ENCODE data around the gene RPTOR.
"Not testable (repeated sequence)": the region's sequence is repeated elsewhere in the genome, so short reads cannot be mapped to it uniquely, and the experiment has no call there.

RPTOR gene

DNA sequence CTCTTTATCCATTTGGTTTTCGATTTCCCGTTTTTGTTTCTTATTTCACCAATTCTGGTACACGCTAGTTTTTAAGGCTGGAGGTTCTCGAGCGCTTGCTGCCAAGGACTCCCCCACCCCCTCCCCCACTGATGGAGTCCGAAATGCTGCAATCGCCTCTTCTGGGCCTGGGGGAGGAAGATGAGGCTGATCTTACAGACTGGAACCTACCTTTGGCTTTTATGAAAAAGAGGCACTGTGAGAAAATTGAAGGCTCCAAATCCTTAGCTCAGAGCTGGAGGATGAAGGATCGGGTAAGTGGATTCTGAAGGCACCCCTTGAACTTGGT is 825 bp downstream of the RPTOR start:
- intact Hi-C loops (cut with DNase I): loop anchor here (10.0 kb wide), 1 partner anchor 91 kb away; no protein-coding TSS in a partner anchor

DNA sequence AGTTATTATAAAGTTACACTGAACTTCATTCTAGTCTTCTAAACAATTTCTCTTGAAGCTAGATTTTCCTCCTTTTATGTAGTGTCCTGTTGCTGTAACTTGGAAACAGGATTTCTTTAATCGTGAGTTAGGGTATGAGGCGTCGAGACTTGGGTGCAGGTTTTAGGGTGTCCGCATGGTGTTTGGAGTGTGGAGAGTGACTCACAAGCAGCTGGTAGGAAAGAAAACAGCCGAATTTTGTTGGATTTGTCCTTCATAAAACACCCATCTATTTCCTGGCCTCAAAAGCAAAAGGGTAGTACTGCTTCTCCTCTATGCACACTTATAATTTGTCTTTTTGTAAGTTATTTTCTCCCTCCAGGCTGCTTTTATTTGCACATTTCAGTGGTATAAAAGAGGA is 1.6 kb downstream of the RPTOR start:
- DNase-seq: no peak
- intact Hi-C loops (cut with DNase I): loop anchor here (10.0 kb wide), 1 partner anchor 91 kb away; no protein-coding TSS in a partner anchor

More for the DNA sequence above, 825 bp downstream of the RPTOR start:
- DNase-seq: peak in 1 of 10 donors; percentile 30

DNA sequence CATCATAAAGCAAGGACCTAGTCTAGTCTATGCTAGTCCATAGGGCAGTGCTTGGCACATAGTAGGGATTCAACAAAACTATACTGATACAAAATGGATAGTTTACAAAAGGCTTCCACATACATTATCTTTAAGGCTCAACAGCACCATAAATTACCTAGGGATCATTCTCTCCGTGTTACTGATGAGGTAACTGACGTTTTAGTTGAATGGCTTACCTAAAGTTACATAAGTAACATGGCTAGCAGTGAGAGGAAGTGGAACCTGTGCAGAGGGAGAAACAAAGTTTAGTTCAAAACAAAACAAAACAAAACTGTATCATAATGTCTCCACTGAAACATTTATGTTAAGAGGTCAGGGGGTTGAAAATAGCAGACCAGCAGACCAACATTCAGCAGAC is 7.9 kb downstream of the RPTOR start:
- no peak for DNase-seq
- intact Hi-C loops (cut with DNase I): no loop called here

DNA sequence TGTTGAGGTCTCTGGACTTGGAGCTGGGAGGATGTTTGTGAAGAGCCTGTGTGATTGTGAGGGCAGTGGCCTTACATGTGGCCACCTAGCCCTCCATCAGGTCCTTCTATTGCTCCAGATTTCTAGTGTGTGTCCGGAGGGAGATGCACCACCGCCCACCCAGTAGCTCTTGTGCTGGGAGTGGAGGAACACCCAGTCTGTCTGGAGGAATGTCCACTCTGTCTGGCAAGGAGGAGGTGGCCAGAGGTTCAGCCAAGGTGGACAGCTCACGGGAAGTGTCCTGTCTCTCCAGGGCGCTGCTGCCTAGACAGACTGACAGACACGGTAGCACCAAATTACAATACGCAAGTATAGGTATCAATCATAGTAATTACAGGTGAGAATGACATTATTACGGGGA is 10.6 kb downstream of the RPTOR start:
- DNase-seq: peak in 1 of 10 donors; percentile 20
- intact Hi-C loops (cut with DNase I): no loop called here

DNA sequence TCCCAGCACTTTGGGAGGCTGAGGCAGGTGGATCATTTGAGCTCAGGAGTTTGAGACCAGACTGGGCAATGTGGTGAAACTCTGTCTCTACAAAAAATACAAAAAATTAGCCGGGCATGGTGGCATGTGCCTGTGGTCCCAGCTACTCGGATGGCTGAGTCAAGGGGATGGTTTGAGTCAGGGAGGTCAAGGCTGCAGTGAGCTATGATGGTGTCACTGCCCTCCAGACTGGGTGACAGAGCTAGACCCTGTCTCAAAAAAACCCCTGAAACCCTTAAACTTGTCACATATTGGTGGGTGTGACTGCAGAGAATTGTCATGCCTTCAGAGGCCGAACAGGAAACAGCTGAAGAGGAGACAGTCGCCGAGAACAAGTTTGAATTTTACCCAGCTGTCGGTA is 13.4 kb downstream of the RPTOR start:
- DNase-seq: peak in 1 of 10 donors; percentile 18
- intact Hi-C loops (cut with DNase I): no loop called here

DNA sequence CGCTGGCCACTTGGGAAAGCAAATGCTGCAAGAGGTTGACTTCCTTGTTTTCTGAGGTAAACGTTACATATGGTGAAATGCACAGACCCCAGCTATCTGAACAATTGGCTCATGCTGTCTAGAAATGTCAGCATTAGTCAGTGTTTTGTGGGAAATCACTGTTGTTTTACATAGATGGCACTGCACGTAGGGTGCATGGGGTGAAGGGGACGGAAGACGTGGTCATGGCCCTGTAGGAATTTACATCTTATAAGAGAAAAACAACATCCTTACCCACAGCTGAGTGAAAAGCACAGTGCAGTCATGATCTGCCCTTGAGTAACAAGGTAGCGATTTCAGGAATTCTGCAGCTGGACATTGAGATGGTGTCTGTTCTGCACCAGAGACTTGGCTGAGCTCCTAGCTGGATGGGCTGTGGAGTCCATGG is 15.2 kb downstream of the RPTOR start:
- no peak for DNase-seq
- intact Hi-C loops (cut with DNase I): no loop called here

DNA sequence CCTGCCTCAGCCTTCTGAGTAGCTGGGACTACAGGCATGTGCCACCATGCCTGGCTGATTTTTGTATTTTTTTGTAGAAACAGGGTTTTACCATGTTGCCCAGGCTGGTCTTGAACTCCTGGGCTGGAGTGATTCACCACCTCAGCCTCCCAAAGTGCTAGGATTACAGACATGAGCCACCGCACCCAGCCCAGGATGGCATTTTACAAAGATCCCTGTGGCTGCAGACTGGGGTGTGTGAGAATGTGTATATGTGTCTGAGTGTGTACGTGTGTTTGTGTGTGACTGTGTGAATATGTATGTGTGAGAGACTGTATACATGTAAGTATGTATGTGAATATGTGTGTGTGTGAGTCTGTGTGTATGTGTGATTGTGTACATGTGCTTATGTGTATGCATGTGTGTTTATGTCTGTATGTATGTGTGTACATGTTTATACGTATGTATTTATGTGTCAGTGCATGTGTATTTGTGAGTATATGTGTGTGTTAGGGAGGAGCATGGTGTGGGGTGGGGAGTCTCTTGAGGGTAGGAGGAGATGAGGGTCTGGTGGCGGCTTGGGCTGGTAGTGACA is 17.0 kb downstream of the RPTOR start:
- intact Hi-C loops (cut with DNase I): no loop called here
- DNase-seq: no peak

DNA sequence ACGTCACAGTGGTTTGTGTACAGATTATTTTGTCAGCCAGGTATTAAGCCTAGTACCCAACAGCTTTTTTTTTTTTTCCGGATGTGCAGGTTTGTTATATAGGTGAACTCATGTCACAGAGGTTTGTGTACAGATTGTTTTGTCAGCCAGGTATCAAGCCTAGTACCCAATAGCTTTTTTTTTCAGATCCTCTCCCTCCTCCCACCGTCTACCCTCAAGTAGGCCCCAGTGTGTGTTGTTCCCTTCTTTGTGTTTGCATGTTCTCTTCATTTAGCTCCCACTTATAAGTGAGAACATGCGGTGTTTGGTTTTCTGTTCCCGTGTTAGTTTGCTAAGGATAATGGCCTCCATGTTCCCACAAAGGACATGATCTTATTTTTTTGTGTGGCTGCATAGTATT is 19.9 kb downstream of the RPTOR start:
- intact Hi-C loops (cut with DNase I): no loop called here

DNA sequence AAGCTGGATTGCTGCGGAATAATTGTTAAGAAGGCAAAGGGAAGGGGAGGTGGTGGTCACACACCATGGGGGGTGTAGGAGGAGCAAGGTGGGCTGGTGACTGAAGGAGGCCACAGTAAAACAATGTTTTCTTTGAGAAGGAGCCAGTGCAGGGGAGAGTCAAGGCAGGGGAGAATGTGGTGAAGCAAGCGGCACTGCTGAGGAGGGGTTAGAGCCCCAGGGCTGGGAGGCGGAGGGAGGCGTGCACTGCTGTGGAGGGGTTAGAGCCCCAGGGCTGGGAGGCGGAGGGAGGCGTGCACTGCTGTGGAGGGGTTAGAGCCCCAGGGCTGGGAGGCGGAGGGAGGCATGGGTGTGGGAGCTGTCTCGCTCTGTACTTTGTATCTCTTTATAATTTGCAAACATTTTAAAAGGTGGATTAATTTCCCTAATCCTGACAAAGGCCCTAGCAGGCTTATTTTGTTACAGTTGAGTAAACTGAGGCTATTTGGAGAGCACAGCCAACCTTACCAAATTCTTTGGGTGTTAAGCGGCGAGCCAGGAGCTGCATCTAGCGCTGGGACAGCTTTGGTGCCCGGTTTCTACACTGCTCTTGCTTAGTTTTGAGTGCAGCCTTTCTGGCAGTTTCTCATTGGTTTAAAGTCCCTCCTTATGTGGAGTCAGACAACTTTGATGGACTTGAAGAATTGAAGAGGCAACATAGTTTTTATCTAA is 20.9 kb downstream of the RPTOR start:
- peak in 1 of 10 donors; percentile 45 for DNase-seq
- intact Hi-C loops (cut with DNase I): no loop called here

More for the DNA sequence above, 19.9 kb downstream of the RPTOR start:
- DNase-seq: no peak

DNA sequence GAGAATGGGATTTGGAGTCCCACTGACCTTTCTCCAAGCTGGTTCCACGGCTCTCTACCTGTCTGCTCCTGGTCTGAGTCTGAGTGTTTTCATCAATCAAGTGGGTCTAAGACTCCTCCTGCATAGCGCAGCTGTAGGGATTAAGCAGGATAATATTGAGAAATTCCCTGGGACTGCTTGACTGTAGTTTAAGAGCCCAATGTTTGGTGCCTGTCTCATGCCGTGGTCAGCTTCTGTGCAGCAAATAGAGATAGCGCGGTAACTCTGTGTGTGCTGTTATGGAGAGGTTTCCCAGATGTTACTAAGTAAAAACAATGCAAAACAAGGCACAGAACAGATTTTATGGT is 21.4 kb downstream of the RPTOR start:
- DNase-seq: no peak
- intact Hi-C loops (cut with DNase I): no loop called here

DNA sequence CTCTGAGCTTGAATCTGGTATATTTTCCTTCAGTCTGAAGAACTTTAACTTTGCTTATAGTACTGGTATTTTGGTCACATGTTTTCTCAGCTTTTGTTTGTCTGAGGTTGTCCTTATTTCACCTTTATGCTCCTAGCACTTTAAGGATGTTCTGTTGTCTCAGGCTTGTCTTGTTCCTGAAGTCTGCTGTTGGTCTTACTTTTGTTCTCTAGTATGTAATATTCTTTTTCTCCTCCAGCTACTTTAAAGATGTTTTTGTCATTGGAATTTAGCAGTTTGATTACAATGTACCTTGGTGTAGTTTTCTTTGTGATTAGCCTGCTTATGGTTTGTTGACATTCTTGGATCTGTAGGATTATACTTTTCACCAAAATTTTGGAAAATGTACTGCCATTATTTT is 23.6 kb downstream of the RPTOR start:
- intact Hi-C loops (cut with DNase I): no loop called here
- DNase-seq: no peak

DNA sequence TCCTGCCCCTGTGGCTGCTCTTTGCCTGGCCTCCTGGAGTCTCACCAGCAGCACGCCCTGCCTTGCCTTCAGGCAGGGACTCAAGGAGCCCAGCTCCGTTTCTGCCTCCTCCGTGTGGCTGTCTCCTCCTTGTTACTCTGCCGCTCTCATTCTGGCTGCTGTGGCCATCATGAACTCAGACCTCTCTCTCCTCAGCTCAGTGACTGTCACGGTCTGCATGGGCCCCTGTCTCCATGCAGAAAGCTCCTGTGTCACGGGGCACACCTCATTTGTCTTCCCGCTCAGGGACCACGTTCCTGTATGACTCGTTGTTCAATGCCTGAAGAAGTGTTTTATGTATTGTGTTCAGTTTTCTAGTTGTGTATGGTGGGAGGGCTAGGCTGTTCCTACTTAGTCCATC is 25.3 kb downstream of the RPTOR start:
- intact Hi-C loops (cut with DNase I): no loop called here
- DNase-seq: no peak

DNA sequence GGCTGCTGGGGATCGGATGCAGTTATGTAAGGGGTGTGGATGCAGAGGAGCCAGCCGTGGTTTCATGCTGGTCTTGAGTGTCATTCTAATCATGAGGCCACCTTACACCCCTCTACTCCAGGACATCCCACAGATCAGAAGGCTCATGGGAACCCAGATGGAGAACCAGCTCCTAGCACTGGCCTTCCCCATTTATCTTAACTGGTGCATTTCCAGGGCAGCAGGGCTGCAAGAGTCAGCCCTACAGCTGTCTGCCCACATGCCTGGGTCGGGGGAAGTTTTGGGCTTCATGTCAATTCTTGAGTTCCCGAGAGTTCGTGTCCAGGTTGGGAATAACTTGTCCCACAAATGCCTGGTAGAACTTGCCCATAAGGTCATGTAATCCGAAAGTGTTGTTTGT is 29.1 kb downstream of the RPTOR start:
- intact Hi-C loops (cut with DNase I): no loop called here
- no peak for DNase-seq

DNA sequence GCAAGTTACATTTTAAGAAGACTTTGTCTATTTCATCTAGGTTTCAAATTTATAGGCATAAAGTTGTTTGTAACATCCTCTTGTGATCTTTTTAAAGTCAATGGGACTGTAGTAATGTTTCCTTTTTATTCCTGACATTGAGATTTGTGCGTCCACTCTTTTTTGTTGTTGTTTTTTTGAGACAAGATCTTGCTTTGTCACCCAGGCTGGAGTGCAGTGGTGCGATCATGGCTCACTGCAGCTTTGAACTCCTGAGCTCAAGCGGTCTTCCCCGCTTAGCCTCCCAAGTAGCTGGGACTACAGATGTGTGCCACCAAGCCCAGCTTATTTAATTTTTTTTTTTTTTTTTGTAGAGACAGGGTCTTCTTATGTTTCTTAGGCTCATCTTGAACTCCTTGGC is 29.9 kb downstream of the RPTOR start:
- DNase-seq: no peak
- intact Hi-C loops (cut with DNase I): no loop called here

DNA sequence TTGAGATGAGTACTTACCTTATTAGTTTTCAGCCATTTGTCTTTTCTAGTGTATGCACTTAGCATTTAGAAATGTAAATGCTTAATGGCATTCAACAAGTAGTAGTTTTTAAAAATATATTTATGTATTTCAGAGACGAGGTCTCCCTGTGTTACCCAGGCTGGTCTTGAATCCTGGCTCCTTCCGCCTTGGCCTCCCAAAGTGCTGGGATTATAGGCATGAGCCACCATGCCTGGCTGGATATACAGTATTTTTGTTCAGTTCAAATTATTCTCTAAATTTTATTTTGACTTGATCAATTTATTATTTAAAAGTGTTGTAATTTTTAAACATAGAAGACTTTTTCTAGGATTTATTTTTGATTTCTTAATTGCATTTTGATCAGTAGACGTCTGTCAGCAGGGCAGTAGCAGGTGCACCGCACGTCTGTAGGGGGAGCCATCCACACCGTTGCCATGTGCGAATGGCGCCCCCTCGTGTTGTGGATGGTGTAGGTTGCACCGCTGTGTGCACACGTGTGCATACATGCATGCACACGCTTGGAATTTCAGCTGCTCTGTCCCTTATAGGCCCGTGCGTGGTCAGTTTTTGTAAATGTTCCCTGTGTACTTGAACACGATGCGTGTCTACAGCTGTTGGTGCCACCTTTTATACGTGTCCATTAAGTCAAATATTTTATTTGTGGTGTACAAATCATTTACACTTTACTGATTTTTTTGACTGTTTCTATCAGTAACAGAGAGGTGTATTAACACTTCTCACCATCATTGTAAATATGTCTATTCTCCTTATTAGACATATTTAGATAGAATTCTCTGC is 30.6 kb downstream of the RPTOR start:
- intact Hi-C loops (cut with DNase I): no loop called here
- peak in 7 of 10 donors; percentile 39 to 94 (median 64) for DNase-seq

DNA sequence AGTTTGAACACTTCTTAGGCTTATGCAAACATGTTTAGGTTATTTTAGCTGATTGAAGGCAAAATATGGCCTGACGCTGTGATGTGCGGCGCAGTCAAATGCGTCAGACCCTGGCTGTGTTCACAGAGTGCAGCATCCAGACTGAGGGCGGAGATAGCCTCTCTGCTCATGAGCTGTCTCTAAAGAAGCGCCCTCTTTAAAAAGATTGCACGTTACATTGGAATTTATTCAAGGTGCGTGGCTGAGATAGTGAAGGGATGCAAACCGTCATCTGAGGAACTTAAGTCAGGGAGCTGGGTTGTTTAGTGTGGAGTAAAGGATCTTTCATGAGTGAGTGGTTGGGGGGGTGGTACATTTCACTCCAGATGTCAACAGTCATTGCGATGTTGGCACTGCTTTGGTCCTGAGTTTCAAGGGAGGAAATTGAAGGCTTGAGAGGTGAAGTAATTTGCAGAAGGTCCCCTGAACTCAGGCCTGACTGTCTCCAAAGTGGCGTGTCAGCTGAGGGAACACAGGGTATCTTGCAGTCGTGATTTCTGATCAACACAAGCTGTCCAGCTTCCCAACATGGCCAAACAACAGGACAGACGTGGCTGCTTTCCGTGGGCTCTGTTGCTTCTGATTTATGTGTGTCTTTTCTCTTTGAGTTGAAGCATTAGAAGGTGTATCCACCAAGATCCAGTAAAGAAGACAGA is 33.4 kb downstream of the RPTOR start:
- DNase-seq: no peak
- intact Hi-C loops (cut with DNase I): no loop called here

DNA sequence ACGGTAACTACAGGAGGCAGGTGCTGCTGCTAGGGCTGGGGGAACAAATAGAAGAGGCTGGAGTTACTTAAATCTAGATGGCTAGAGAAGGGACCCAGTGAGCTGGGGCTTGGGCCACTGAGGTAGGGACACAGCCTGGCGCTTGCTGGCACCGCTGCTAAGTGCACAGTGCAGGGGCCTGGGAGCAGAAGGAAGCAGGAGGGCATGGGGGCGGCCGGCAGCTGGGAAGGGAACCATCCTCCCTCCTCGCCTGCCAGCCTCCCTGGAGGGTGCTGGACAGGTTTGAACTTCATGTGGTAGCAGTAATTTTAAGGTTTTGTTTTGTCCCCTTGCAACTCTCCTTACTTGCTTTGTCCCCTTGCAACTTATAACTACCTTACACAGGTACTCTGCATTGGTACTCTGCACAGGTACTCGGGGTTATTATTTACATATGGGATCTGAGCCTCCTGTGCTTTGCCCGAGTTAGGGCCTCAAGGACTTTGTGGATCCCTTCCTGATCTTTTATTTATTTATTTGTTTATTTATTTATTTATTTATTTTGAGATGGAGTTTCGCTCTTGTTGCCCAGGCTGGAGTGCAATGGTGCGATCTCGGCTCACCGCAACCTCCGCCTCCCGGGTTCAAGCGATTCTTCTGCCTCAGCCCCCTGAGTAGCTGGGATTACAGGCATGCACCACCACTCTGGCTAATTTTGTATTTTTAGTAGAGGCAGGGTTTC is 34.2 kb downstream of the RPTOR start:
- intact Hi-C loops (cut with DNase I): not testable (repeated sequence)
- DNase-seq: peak in 2 of 10 donors; percentile 46 to 56

DNA sequence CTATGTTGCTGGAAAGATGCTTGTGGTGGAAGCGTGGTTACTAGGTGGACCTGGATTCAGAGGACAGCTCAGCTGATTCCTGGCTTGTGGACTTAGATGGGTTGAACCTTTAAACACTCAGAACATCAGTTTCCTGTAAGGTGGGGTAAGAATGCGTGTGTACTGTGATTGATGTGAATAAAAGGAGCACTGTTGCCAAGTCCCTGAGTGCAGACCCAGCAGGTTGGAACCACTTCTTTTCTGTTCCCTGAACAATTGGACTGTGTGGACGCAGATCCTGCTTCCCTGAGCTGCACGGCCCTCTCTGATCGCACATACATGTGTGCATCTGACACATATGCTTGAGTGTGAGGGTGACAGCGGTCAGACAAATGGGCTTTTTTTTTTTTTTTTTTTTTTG is 37.5 kb downstream of the RPTOR start:
- peak in 1 of 10 donors; percentile 30 for DNase-seq
- intact Hi-C loops (cut with DNase I): no loop called here

DNA sequence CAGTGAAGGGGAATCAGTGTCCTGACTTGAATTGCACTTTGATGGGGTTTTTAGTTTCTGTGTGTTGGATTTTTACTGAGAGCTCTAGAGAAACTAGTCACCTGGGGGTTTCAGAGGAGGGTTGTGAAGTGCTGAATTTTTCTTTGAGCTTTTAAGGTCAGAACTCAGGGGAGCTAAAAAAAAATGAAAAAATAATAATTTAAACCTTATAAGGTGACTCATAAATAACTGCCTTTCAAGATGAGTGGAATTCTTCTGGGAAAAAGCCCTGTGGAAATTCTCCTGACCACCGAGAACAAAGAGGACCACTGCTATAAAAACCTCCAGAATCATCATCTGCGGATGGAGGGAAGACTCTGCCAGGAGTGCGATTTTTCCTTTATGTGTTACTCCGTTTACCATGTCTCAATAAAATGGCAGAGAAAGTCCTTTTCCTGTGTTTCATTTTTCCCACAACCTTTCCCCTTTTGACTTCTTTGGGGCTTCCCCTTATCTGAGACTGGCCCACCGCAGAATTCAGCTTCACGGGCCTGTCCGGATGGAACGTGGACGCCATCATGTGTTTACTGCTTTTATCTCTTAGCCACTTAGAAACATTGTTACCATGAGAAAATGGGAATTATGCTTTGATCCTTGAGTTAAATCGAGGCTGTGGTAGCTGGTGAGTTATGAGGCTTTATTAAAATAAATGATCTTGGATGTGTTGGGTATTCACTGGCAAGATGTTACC is 39.7 kb downstream of the RPTOR start:
- intact Hi-C loops (cut with DNase I): no loop called here
- DNase-seq: no peak

Data from posterior cingulate gyrus (tissue), 11 donors.